GM12801 (cell line): Measurements from ENCODE around the gene MAPK4.

ENCODE experiments used
- TF ChIP-seq, protein P1 (sequence below): IDR thresholded peaks from one replicate; pipeline ENCODE4 v1.5.1; 2011; ENCODE audit warnings: control low read depth; ENCODE audit not compliant: insufficient read length; ENCODE audit errors: extremely low read depth

Gene MAPK4

DNA sequence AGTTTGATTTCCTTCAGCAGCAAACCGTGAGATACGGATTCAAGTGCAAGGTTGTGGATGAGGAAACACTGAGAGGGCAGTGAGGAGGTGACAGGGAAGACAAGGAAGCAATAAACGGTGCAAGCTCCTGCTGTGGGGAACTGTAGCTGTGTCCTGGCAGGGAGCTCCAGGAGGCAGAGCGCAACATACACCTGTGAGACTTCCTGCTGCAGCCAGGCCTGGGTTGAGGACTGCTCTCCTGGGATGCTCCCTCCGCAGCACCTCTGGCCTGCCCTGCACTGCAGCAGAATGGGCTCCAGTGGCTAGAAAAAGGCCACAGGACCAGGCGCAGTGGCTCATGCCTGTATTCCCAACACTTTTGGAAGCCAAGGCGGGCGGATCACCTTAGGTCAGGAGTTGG lies 174.5 kb downstream of the MAPK4 start:
- TF ChIP-seq, protein P1, sequence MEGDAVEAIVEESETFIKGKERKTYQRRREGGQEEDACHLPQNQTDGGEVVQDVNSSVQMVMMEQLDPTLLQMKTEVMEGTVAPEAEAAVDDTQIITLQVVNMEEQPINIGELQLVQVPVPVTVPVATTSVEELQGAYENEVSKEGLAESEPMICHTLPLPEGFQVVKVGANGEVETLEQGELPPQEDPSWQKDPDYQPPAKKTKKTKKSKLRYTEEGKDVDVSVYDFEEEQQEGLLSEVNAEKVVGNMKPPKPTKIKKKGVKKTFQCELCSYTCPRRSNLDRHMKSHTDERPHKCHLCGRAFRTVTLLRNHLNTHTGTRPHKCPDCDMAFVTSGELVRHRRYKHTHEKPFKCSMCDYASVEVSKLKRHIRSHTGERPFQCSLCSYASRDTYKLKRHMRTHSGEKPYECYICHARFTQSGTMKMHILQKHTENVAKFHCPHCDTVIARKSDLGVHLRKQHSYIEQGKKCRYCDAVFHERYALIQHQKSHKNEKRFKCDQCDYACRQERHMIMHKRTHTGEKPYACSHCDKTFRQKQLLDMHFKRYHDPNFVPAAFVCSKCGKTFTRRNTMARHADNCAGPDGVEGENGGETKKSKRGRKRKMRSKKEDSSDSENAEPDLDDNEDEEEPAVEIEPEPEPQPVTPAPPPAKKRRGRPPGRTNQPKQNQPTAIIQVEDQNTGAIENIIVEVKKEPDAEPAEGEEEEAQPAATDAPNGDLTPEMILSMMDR = no peak

DNA sequence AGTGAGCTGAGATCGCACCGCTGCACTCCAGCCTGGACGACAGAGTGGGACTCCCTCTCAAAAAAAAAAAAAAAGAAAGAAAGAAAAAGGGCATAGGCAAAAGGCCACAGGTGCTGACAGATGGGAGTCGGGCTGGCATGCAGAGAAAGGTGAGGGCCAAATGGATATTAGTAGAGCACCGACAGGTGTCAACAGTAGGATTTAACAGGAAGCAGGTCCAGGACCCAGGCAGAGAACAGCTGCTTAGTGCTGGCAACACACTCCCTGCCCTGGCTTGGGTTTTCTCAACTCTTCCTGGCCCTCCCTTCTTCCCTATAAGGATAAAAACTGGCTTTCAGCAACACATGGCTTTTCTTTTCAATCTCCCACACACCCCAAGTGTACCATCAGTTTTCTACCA lies 175.0 kb downstream of the MAPK4 start:
- TF ChIP-seq, protein P1 = no peak

DNA sequence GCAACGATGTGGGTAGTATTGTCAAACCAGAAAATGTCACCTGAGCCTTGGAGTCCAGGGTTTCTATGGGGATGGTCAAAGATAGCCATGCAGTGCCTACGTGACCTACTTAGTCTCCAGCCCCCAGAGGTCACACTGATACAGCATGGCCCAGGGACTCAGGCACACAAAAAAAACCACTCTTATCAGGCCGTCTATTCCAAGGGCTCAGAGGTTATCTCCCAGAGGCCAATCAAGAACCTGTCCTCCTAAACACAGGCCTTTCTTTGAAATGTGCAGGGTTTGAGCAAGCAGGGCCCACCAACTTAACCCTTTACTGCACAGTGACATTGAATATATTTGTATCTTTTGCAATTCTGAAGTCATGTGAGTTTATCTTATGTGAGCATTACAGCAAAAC lies 177.2 kb downstream of the MAPK4 start:
- TF ChIP-seq, protein P1 = no peak

DNA sequence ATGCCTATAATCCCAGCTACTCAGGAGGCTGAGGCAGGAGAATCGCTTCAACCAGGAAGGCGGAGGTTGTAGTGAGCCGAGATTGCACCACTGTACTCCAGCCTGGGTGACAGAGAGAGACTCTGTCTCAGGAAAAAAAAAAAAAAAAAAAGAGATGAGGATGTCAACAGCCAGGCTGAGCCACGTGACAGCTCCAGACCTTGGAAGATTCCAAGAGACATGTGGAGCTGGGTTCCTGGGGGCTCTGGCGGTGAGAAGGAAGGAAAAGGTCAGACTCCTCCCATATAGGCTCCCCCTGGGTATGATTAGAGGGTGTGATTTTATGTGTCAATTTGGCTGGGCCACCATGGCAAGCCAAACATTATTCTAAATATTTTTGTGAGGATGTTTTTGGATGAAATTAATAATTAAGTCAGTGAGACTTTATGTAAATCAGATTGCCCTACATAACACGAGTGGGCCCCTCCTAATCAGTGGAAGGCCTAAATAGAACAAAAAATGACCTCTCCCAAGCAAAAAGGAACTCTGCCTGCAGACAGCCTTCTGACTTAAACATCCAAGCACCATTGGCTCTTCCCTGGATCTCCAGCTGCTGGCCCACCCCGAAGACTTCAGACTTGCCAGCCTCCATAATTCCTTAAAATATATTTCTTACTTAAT lies 178.3 kb downstream of the MAPK4 start:
- TF ChIP-seq, protein P1 = no peak

DNA sequence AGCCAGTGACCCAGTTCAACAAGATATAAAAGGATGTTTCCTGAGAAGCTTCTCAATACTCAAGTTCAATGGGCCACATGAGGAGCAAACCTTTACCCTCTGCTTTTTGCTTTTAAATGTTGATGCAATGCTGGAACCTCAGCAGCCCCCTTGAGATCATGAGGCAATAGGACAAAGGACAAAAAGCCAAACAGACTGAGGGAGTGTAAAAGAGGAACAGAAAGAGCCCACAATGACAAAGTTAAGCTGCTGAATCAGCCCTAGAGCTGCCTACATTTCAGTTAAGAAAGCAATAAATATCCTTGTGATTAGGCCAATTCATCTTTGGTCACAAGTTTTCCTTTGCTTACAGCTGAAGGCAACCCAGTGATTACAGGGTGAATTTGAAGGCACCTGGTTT lies 183.1 kb downstream of the MAPK4 start:
- TF ChIP-seq, protein P1 = no peak

- TF ChIP-seq, protein P1 = no peak
Measured at GRCh38 chr18:50744253-50744652, 184.4 kb downstream of the MAPK4 start.

DNA sequence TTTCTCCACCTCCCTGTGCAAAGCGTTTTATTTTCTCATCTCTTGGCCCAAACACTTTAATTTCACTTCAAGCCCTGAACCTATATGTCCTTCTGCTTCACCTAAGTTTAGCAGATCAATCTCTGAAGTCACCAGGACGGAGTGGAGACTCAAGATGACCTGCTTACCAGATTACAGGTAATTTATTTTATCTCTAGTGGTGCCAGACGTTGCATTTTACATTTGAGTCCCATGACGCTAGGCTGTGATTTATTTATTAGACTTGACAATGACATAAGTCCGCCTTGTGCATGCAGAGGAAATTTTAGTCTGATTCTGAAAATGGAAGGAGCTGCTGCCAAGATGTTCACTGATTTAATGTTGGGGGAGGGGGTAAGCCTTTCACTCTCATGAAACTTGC lies 186.1 kb downstream of the MAPK4 start:
- TF ChIP-seq, protein P1 = no peak
